ENCODE data around the gene ARL6IP4.

DNA sequence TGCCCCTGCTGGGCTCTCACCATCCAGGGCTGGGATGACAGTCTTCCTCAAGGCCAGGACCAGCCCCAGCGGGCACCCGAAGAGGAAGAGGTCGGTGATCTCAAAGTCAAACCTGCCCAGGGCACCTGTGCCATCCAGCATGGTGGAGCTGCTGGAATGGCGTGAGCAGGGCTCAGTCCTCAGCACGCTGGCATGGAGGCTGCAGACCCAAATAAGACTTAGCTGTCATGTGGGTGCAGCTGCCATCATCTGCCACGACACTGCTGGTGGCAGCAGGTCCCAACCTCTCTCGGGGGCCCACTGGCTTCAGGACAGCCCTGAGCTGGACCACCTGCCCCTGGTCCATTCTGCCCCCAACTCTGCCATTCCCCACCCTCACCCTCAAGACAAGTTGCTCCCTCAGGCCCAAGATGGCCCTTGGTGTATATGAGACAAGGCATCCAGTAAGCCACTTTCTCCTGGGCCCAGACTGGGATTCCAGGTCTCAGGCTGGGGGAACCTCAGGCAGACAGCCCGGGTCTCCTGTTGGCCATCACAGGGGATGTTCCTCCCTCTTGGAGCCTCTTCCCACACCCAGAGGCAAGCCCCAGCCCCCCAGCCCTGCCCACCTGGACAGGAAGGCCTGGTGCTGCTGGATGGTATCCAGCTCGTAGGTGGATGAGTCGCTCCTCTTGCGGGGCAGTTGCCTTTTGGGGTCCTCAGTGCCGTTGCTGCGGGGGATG lies 14.5 kb downstream of the ARL6IP4 start:
- TF ChIP-seq, protein P1, sequence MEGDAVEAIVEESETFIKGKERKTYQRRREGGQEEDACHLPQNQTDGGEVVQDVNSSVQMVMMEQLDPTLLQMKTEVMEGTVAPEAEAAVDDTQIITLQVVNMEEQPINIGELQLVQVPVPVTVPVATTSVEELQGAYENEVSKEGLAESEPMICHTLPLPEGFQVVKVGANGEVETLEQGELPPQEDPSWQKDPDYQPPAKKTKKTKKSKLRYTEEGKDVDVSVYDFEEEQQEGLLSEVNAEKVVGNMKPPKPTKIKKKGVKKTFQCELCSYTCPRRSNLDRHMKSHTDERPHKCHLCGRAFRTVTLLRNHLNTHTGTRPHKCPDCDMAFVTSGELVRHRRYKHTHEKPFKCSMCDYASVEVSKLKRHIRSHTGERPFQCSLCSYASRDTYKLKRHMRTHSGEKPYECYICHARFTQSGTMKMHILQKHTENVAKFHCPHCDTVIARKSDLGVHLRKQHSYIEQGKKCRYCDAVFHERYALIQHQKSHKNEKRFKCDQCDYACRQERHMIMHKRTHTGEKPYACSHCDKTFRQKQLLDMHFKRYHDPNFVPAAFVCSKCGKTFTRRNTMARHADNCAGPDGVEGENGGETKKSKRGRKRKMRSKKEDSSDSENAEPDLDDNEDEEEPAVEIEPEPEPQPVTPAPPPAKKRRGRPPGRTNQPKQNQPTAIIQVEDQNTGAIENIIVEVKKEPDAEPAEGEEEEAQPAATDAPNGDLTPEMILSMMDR (conservative IDR thresholded peaks at IDR 0.05 in 1 of 2, IDR thresholded peaks at IDR 0.05 in 1 of 2; ENCODE audit: low read depth in 1 of 2, low read length in 2 of 2): no peak
- no peak for TF ChIP-seq EZH2 (IDR thresholded peaks at IDR 0.05; ENCODE audit: low read length, missing control alignments)

All from fibroblast of lung (primary cell).